HG02970 (cell line): Measurements from ENCODE around the gene NDRG4.

ENCODE experiments used
- ATAC-seq: cut with Tn5 transposase; IDR thresholded peaks from one replicate; pipeline ENCODE4 v1.9.1; 2021; ENCODE audit warnings: mild to moderate bottlenecking, moderate library complexity, moderate number of reproducible peaks; ENCODE audit not compliant: unreplicated experiment, low FRiP score

NDRG4 gene, protein sequence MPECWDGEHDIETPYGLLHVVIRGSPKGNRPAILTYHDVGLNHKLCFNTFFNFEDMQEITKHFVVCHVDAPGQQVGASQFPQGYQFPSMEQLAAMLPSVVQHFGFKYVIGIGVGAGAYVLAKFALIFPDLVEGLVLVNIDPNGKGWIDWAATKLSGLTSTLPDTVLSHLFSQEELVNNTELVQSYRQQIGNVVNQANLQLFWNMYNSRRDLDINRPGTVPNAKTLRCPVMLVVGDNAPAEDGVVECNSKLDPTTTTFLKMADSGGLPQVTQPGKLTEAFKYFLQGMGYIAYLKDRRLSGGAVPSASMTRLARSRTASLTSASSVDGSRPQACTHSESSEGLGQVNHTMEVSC

DNA sequence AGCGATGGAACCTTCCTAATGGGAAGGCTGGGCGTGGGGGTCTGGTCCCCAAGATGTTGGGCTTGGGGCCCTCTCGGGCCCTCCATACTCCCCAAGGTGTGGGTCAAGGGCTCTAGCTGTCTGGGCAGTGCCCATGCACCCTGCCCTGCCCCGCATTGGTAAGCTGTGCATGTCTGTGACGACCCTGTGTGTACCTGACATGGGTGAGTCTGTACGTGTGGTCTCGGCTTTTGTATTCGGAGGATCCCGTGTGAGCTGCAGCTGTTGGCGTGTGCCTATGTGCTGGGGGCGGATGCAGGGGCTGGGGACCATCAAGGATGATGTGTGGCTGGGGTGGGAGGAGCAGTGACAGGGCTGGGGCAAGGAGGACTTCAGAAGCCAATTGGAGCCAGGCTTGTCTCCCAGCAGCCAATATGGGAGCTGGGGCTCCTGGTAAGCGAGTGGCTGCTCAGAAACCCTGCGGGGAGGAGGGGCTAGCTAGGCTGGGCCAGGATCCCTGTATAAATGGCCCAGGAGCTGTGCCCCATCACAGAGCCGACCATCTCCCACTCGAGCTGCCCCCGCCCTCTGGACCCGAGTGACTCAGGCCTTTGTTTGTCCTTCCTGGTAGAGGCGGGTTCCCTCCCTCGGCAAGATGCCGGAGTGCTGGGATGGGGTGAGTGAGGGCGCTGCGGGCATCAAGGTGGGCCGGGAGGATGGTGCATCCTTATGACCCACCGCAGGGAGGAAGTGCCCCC is at the start of gene NDRG4:
NDRG4 (plus strand) TSS at position 529 of the 737 bp plus-strand sequence; CDS start at position 635, 106 bp downstream.
- no peak for ATAC-seq

DNA sequence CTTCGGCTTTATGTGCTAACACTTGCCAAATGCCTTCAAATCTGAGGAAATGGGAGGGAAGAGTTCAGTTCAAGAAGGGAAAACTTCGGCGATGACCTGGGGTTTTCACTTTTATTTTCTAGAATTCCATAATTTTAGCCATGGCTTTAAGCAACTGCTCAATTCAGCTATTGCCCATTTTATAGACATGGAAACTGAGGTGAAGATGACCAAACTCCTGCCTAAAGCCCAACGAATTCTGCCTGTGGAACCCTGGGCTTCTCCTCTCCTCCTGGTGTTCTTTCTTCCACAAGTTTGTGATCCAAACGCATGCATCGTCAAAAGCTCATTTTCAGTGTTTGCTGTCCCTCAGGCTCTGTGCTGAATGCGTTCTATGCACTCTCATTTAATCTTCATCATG is 49.4 kb upstream of the NDRG4 start:
- ATAC-seq, result no peak

DNA sequence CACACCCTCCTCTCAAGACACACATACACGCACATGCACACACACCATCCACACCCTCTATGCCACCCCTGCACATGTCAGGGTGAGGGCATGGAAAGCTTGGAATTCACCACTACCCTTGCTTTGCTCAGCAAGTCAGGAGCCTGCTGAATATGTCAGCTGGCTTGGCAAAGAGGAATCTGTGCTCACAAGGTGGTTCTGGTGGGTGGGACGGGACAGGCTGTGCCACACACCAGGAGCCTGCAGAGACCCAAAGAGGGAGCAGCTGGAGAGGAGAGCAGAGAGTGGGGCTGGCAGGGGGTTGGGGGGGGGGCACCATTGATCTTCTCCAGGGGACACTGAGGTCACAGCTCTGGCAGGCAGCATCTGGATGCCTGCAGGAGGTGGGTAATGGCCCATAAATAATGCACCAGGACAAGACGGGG is 48.7 kb upstream of the NDRG4 start:
- no peak for ATAC-seq

DNA sequence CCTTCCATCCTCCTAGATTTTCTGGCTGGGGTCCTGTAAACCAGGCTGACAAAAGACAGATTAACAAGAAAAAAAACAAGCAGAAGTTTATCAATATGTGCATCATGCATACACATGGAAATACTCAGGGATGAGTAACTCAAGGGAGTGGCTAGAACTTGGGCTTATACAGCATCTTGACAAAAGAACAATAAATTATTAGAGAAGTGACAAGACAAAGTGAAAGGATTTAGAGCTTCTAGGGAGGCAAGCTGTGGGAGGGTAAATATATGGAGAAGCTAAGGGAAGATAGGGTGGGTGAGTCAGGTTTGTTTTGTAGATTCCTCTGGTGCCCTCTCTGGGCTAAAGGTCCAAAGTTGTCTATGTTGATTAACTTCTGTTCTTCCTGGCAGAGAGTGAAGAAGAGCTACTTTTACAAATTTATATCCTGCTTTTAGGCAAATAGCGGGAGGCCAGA is 48.0 kb upstream of the NDRG4 start:
- ATAC-seq, result no peak

DNA sequence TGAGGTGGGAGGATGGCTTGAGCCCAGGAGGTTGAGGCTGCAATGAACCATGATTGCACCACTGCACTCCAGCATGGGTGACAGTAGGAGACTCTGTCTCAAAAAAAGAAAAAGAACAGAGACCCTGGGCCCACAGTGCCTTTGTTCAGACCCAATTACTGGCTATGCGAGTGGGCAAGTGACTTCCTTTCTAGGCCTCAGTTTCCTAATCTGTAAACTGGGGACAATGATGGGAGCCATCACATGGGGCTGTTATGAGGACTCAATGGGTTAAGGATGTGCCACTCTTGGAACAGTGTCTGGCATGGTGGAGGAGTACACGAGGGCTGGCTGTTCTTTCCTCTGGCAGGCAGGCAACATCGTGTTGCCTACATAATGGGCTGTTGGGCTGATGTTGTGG is 47.3 kb upstream of the NDRG4 start:
- ATAC-seq, result no peak

DNA sequence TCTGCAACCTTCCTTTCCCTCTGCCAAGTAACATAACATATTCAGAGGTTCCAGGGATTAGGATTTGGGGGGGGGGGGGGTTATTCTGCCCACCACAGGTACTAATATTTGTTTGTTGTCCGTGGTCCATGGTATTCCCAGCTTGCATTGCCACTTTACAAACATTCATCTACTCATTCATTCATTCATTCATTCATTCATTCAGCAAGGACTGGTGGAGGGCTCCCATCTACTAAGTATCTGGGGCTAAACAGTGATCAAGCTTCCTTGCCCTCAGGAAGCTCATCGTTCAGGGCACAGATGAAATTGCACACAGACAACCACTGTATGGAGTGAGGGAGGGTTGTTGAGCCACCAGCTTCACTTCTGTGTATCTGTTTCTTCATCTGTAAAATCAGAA is 45.8 kb upstream of the NDRG4 start:
- no peak for ATAC-seq

DNA sequence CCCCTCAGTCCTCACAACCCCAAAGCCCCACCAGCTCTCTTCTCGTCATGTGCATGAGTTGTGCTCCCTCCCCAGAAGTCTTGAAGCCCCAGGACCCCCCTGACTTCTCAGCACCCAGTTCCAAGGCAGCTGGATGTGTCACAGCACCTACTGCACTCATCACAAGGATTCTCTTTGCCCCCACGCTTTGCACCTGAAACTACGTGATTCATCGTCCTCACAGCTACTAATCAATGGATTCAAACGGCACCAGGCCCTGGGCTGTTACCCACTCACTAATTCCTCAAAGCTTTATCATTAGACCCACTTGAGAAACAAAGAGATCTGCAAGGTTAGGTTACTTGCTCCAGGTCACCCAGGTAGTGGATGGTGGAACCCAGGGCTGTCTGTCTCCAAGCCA is 45.1 kb upstream of the NDRG4 start:
- ATAC-seq, result no peak

DNA sequence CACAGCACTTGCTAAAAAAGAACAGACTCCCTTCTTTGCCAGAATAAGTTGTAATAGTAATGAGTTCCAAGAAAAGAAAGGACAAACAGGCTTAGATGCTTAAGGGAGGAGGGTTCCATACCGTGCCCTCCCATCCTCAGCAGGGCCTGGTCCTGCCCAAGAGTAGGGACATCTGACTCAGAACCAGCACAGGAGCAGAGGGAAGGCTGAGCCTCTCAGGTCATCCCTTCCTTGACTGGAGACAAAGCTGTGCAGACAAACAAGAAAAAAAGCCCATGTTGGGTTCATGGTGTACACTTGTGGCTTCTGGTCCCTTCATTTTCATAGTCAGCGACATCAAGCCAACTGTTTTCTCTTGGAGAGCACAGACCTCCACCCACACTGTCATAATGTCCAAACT is 44.2 kb upstream of the NDRG4 start:
- ATAC-seq, result no peak

DNA sequence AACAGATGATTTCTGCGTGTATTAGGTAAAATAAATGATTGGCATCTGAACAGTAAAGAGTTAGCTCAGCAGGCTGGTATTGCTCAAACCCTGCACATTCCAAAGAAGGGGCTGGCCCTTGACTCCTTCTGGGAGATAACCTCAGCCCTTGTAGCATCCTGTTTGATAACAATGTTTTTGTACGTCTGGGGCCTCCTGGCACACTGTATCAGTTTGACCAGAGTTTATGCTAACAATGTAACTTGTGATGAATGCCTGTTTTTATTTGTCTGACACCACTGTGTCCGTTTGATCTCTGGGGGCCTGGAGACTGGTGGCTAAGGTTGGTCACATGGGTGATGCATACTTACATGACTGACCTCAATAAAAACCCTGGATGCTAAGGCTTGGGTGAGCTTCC is 43.8 kb upstream of the NDRG4 start:
- no peak for ATAC-seq

DNA sequence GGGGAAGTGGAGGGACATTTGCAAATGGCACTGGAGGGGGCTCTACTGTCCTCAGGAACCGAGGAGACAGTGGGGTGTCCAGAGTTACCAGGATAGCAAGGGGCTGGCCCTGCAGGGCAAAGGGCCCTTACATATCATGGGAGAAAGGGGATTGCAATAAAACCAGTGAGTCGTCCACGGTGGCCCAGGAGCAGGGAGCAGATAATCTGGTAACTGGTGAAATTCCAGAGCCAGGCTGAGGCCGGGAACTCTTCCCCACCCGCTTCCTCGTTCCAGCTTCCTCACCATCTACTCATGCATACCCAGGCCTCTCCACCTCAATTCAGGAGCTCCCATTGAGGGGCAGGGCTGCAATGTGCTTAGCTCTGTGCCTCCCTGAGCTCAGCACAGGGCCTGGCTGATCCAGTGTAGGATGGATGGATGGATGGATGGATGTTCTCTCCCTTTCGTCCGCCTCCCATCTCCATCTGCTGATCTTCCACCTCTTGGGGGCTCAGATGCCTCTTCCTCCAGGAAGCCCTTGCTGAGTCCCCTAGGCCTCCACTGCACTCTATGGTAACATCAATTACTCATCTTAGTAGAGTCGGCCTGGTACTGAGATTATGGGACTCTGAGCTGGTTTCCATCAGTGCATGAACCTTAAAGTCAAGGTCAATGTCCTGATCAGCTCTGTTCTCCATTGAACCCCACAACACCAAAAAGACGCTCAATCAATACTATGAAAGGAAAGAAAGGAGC is 41.2 kb upstream of the NDRG4 start:
- no peak for ATAC-seq

DNA sequence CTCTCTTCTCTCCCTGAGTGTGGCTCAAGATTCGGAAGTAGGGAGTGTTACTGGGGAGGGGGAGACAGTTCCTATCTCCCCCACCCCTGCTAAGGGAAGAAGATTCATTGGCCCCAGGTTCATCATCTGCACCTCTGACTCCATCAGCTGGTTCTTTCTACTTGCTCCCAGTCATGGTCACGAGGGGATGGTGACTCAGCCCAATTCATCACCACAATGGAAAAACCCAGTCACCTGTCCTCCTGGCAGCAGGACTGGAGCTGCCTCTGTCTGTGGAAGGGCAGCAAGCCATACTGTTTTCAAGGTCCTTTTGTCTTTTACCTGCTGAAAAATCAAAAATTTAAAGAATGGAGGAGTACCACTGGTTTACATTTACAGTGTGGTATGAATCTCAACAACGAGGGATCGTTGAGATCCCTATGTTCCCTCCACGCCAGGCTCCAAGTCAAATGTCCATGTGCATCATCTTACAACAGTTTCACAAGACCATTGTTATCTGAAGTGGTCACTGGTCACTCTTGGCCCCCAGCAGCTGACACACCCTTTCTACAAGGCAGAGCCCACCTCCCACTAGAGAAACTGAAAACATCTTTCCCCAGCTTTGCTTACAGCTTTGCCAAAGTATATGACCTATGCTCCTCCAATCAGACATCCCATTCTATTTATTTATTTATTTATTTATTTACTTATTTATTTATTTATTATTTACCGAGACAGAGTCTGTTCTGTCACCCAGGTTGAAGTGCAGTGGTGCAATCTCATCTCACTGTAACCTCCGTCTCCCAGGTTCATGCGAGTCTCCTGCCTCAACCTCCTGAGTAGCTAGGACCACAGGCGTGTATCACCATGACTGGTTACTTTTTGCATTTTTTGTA is 40.4 kb upstream of the NDRG4 start:
- ATAC-seq, result no peak

DNA sequence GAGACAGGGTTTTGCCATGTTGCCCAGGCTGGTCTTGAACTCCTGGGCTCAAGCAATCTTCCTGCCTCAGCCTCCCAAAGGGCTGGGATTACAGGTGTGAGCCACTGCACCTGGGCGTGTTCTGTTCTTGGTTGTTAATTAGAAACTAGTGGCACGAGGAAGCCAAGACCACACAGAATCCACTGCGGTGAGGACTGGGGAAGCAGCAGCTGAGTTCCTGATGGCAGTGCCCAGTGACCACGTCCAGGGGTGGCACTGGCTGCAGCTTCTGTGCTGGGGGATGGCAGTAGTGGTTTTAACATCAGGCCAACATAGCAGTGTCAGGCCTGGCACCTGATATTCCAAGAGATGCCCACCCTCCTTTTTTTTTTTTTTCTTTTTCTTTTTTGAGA is 39.7 kb upstream of the NDRG4 start:
- ATAC-seq, result no peak

DNA sequence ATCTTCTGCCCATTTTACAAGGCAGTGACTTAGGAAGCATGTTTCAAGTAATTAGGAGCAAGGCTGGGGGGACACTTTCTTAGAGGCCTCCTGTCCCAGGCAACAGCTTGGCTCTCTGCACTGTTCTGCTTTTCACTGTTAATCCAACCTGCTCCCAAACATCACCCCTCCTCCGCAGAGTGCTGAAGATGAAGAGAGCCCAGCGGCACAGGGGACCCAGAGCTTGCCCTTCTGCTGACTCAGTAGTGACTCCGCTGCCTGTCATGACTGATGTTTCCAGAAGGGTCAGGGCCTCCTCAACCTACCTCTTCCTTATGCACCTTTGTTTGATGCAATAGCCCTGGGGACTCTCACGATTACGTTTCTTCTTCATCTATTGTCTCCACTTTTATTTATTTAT is 38.9 kb upstream of the NDRG4 start:
- no peak for ATAC-seq

DNA sequence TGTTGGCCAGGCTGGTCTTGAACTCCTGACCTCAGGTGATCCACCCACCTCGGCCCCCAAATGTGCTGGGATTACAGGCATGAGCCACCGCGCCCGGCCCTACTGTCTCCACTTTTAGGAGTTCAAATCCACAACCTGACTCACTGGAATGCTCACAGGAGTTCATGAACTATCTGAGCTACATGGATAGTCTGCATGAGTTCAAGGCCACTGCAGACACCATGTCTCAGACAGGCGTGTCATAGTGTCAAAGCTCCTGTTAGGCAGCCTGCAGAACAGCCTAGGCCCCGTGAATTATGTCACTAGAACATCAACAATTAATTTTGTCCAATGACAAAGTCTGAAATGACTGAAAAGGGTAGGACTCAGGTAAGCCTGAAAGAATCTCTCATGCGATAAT is 38.3 kb upstream of the NDRG4 start:
- ATAC-seq, result no peak

DNA sequence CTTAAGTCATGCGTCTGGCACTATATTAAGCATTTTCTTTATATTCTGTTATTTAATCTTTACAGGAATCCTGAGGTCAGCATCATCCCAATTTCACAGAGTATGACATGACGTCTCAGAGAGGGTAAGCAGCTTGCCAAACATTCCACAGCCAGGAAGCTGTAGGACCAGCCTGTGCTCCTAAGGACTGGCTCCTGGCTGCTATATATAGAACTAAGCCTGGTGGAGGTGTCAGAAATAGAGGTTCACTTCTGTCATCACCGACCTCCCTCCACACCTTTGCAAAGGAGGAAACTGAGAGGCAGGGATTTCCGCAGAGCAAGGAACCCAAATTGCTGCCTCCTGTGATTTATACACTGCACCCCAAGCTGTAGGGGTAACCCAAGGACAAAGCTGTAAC is 37.9 kb upstream of the NDRG4 start:
- ATAC-seq, result no peak

DNA sequence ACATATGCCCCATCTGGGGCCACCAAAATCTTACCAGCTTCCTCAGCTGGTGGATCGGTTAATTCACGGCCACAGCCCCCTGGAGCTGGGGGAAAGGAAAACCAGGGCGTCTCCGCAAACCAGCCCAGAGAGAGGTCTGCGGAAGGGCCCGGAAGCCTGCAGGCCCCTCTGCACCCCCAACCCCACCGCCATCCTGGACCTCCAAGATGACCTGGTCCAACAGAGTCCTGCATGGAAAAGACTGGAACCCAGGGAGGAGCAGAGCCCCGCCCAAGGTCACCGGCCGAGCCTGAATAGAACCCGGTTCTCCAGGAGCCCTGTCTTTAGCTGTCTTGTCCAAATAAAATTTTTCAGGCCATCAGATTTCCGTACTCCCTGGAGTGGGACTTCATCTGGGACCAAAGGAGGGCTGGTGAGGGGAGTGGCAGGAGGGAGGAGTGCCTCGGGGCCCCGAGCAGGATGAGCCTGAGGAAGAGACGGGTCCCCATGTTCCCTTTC is 37.4 kb upstream of the NDRG4 start:
- ATAC-seq, result no peak

DNA sequence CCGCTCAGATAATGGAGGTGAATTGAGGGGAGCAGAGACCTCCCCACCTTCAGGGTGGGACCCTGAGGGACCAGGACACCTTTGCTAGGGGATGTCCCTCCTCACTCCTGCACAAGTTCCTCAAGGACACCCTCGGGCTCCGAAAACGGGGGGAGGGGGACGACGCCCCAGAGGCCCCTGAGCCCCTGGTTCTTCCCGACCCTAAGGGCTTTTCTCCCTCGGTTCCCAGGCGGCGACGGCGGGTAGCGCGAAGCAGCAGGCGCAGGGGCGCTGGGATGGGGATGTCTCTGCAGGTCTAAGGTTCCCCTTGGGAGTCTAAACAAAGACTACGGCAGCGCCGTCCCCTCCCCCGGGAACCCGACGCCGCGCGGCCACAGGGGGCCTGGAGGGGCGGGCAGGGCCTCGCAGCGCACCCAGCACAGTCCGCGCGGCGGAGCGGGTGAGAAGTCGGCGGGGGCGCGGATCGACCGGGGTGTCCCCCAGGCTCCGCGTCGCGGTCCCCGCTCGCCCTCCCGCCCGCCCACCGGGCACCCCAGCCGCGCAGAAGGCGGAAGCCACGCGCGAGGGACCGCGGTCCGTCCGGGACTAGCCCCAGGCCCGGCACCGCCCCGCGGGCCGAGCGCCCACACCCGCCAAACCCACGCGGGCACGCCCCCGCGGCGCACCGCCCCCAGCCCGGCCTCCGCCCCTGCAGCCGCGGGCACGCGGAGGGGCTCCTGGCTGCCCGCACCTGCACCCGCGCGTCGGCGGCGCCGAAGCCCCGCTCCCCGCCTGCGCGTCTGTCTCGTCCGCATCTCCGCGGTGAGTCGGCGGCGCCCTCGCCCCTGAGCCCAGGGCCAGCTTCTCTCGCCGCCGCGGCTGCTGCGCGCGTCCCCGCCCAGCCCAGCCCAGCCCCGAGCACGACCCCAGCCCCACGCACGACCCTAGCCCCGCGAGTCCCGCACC is 36.7 kb upstream of the NDRG4 start:
- no peak for ATAC-seq

DNA sequence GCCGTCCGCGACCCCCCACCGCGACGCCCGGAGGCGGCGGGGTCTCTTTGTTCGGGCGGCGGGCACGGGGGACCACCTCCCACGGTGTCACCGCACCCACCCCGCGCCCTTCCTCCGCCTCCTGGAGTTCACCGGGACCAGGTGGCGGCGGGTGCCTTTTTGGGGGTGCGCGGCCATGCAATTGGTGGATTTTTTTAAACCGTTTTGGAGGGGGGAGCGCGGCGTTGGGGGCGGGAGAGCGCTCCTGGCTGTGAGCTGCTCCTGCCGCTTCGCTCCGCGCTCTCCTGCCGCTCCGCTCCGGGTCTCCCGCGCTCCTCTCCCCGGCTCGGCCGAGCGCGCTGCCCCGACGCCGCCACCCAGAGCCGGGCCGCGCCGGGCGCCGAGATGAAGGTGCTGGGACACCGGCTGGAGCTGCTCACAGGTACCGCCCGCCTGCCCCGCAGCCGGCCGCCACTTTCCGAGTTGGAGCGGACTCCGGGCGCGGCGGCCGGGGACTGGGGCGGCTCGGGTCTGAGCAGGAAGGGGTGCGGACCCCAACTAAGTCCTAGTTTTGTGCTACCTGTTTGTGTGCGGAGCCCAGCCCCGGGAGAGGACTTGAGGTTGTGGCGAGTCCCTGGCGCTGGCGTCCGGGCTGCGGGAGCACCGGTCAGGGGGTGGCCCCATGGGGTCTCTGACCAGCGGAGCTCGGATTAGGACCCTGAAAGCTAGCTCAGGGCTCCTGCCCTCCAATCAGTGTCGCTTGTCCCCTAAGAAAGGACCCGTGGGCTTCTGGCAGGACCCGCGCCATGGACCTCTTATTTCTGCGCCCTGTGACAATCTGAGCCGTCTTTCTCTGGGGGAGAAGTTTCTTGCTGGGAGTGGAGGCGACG is 35.7 kb upstream of the NDRG4 start:
- ATAC-seq, result no peak
